Gastrocnemius medialis (tissue), 4 donors: ENCODE data around the gene APC2. TPM values are rescaled to one million over a fixed set of nuclear protein-coding genes. Genes with fewer than 3 reads are reported as not detected.

Experiments
- ATAC-seq, 2 donors: fragments of 150-250 bp; one replicate each; pipeline ENCODE4 v1.9.1; 2016
- DNase-seq, 2 donors: peaks; one replicate each; pipeline ENCODE4 v3.0.0-alpha.2; 2019
- H3K27ac ChIP-seq, 4 donors: fragments of 200-600 bp; sonication (generic); 1 replicate in 1 of 4; 2 replicates in 3 of 4; pipeline ENCODE4 v1.5.1; 2016 to 2018; ENCODE audit warnings: mild to moderate bottlenecking in 2 of 4, moderate library complexity in 1 of 4
- H3K27me3 ChIP-seq, 3 donors: fragments of 200-600 bp; sonication (generic) in 2 of 3; 1 replicate in 1 of 3; 2 replicates in 2 of 3; pipeline versions ENCODE4 v1.5.1 to v1.6.0; 2016 to 2019; ENCODE audit warnings: mild to moderate bottlenecking in 1 of 3, moderate library complexity in 1 of 3
- H3K36me3 ChIP-seq, 2 donors: fragments of 200-600 bp; sonication (generic) in 1 of 2; one replicate each; pipeline ENCODE4 v1.5.1; 2017 to 2018
- H3K4me1 ChIP-seq, 2 donors: fragments of 200-600 bp; sonication (generic) in 1 of 2; one replicate each; pipeline ENCODE4 v1.5.1; 2016 to 2017; ENCODE audit warnings: mild to moderate bottlenecking in 2 of 2
- H3K4me3 ChIP-seq, 4 donors: fragments of 200-600 bp; sonication (generic) in 3 of 4; 1 replicate in 1 of 4; 2 replicates in 3 of 4; pipeline ENCODE4 v1.5.1; 2016 to 2019; ENCODE audit warnings: mild to moderate bottlenecking in 2 of 4
- H3K9me3 ChIP-seq, 3 donors: fragments of 200-600 bp; sonication (generic) in 2 of 3; 1 replicate in 1 of 3; 2 replicates in 2 of 3; pipeline ENCODE4 v1.5.1; 2016 to 2019
- POLR2A ChIP-seq, 2 donors: fragments of 450-650 bp; IDR thresholded peaks; one replicate each; pipeline ENCODE4 v1.6.1; 2017; ENCODE audit warnings: antibody characterized with exemption in 2 of 2, mild to moderate bottlenecking in 2 of 2, moderate library complexity in 2 of 2
- in situ Hi-C, 4 donors: fragments of 200-750 bp; cut with MboI; loops; one replicate each; pipeline versions ENCODE4 v1.15.0 to v1.8.0; 2017; ENCODE audit warnings: low sequenced_read_pairs in 4 of 4
- intact Hi-C: fragments of 100-400 bp; cut with DNase I; formaldehyde crosslinking; loops from one replicate; pipeline ENCODE4 v1.15.1; 2023; ENCODE audit warnings: low total_unique reads
- total RNA-seq, 4 donors: library from RNA; depleted of rRNA; stranded (reverse); fragments of >200 nt; gene quantifications; one replicate each; pipeline versions ENCODE4 v1.1.0 to v1.2.3, GENCODE V29; 2016
- TF ChIP-seq, protein P1 (sequence below), 5 experiments: fragments of 450-650 bp in 3 of 5; fragments of 200-600 bp in 2 of 5; sonication (generic) in 2 of 5; IDR thresholded peaks in 4 of 5; conservative IDR thresholded peaks in 1 of 5; 1 replicate in 4 of 5; 2 replicates in 1 of 5; pipeline ENCODE4 v1.5.1; 2016 to 2019; ENCODE audit warnings: antibody characterized with exemption in 5 of 5, mild to moderate bottlenecking in 3 of 5, moderate library complexity in 3 of 5

APC2 gene
- total RNA-seq, 4 donors from 2014 or later: 0.04 TPM; not detected in 3

- no peak for DNase-seq
- peaks cover 5 to 9% of the 10 kb centered on the region in 2 donors for H3K4me1 ChIP-seq
- TF ChIP-seq, protein P1, sequence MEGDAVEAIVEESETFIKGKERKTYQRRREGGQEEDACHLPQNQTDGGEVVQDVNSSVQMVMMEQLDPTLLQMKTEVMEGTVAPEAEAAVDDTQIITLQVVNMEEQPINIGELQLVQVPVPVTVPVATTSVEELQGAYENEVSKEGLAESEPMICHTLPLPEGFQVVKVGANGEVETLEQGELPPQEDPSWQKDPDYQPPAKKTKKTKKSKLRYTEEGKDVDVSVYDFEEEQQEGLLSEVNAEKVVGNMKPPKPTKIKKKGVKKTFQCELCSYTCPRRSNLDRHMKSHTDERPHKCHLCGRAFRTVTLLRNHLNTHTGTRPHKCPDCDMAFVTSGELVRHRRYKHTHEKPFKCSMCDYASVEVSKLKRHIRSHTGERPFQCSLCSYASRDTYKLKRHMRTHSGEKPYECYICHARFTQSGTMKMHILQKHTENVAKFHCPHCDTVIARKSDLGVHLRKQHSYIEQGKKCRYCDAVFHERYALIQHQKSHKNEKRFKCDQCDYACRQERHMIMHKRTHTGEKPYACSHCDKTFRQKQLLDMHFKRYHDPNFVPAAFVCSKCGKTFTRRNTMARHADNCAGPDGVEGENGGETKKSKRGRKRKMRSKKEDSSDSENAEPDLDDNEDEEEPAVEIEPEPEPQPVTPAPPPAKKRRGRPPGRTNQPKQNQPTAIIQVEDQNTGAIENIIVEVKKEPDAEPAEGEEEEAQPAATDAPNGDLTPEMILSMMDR (IDR thresholded peaks at IDR 0.05 in 4 of 5, conservative IDR thresholded peaks at IDR 0.05 in 1 of 5): no peak
- no peak for TF ChIP-seq POLR2A (IDR thresholded peaks at IDR 0.05)
- no peaks in the 10 kb centered on the region for H3K9me3 ChIP-seq
- ATAC-seq: no peak
- no peak overlapping the region for H3K4me3 ChIP-seq
- peaks cover 3 to 8% (median 8%) of the 10 kb centered on the region in 3 donors for H3K27me3 ChIP-seq
- intact Hi-C loops (no loop called here), in situ Hi-C loops (no loop called here)
- H3K36me3 ChIP-seq: no peaks in the 10 kb centered on the region
- H3K27ac ChIP-seq: no peak overlapping the region
Observed at GRCh38 chr19:1492474-1493006, 42.6 kb downstream of the APC2 start.

DNA sequence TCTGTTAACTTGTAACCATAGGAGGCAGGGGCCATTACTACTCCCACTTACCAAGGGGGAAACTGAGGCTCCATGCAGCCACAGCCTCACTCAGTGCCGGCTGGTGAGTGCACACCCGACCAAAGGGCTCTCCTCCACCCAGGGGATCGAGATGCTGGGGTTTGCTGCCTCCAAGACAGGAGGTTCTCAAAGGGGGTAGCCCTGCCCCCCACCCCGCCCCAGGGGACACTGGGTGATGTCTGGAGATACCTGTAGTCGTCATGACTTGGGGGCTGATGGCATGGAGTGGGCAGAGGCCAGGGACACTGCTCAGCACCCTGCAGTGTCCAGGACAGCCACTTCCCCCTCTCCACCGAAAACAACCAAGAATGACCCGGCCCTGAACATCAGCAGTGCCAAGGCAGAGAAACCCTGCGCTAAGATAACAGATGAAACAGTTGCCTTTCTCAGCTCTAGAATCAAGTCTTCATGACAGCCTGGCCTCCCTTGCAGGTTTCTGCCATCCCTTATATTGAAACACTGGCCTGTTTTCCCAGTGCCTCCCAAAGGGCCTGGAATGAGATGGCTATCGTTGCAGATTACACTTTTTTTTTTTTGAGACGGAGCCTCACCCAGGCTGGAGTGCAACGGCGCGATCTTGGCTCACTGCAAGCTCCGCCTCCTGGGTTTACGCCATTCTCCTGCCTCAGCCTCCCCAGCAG is 44.3 kb downstream of the APC2 start:
- in situ Hi-C loops: no loop called here
- Histone ChIP-seq H3K4me1 (peaks cover 5 to 9% of the 10 kb centered on the region in 2 donors), H3K27ac (no peak overlapping the region), H3K27me3 (peaks cover 6 to 16% (median 12%) of the 10 kb centered on the region in 3 donors), H3K36me3 (no peaks in the 10 kb centered on the region), H3K9me3 (no peaks in the 10 kb centered on the region), H3K4me3 (no peak overlapping the region)
- DNase-seq: no peak
- ATAC-seq: no peak
- TF ChIP-seq, protein P1 (IDR thresholded peaks at IDR 0.05 in 4 of 5, conservative IDR thresholded peaks at IDR 0.05 in 1 of 5): no peak
- no peak for TF ChIP-seq POLR2A (IDR thresholded peaks at IDR 0.05)
- intact Hi-C loops: no loop called here

DNA sequence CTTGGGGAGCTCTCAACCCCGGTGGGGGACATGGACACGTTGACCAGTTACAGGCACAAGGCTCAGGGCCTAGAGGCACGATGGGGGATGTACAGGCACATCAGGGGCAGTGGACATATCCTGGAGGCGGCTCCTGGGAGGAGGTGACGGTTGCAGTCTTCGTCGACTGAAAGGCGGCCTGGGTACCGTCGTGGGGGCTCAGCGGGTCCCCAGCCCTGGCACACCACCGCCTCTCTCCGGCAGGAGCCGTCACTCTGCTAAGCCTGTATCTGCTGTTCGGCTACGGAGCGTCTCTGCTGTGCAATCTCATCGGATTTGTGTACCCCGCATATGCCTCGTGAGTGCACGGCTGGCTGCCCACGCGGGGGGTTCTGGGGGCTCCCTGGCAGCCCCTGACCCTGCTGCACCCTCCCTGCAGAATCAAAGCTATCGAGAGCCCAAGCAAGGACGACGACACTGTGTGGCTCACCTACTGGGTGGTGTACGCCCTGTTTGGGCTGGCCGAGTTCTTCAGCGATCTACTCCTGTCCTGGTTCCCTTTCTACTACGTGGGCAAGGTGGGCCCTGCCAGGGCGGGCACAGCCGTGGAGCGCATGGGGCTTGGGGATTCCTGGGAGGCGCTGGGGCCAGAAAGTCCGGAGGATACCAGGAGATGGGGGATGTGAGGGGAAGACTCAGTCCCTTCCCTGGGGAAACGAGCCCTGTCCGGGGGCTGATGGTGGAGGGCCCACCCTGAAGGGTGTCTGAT is 45.3 kb downstream of the APC2 start:
- TF ChIP-seq, protein P1 (IDR thresholded peaks at IDR 0.05 in 4 of 5, conservative IDR thresholded peaks at IDR 0.05 in 1 of 5): no peak
- TF ChIP-seq POLR2A (IDR thresholded peaks at IDR 0.05): no peak
- no peak for DNase-seq
- Histone ChIP-seq H3K4me1 (peaks cover 4 to 5% of the 10 kb centered on the region in 2 donors), H3K27me3 (peaks cover 6 to 16% (median 12%) of the 10 kb centered on the region in 3 donors), H3K36me3 (no peaks in the 10 kb centered on the region), H3K9me3 (no peaks in the 10 kb centered on the region), H3K4me3 (no peak overlapping the region), H3K27ac (no peak overlapping the region)
- in situ Hi-C loops (no loop called here), intact Hi-C loops (no loop called here)
- no peak for ATAC-seq

- DNase-seq: no peak
- Histone ChIP-seq H3K9me3 (no peaks in the 10 kb centered on the region), H3K4me3 (no peak overlapping the region), H3K27me3 (peaks cover 6 to 16% (median 14%) of the 10 kb centered on the region in 3 donors), H3K27ac (no peak overlapping the region), H3K4me1 (peaks cover 4 to 5% of the 10 kb centered on the region in 2 donors), H3K36me3 (no peaks in the 10 kb centered on the region)
- intact Hi-C loops: no loop called here
- TF ChIP-seq, protein P1 (IDR thresholded peaks at IDR 0.05 in 4 of 5, conservative IDR thresholded peaks at IDR 0.05 in 1 of 5): no peak
- TF ChIP-seq POLR2A (IDR thresholded peaks at IDR 0.05): no peak
- ATAC-seq: no peak
- in situ Hi-C loops: no loop called here
Observed at GRCh38 chr19:1495799-1496713, 46.1 kb downstream of the APC2 start.
